Astrocyte of the cerebellum (primary cell): ENCODE measurements around the gene FPR1.
A peak's percentile ranks its signal among the peaks of the same experiment; 100 is the strongest.

ENCODE experiments used
- DNase-seq: peaks from one replicate; pipeline ENCODE4 v3.0.0-alpha.2; 2011; ENCODE audit warnings: low read depth
- H3K4me3 ChIP-seq: 2 replicates; pipeline ENCODE4 v1.5.1; 2011; ENCODE audit warnings: mild to moderate bottlenecking, low read depth, low read length, moderate library complexity
- CTCF ChIP-seq: IDR thresholded peaks from 2 replicates; pipeline ENCODE4 v1.5.1; 2012; ENCODE audit warnings: low read length, low read depth, moderate library complexity, mild to moderate bottlenecking; ENCODE audit errors: missing control alignments
- in situ Hi-C: cut with HindIII; loops from 2 replicates; pipeline ENCODE4 v1.10.0; 2017; ENCODE audit warnings: low sequenced_read_pairs

Gene FPR1

GRCh38 chr19:51751655-51752054 lies at the start of gene FPR1:
Gene FPR1, minus strand, starts transcription at chr19:51751878. Its CDS starts 4,884 bp downstream, at chr19:51746994.
- H3K4me3 ChIP-seq: no peak within 1 kb of the TSS
- no peak for TF ChIP-seq CTCF
- in situ Hi-C loops: no loop called here
- DNase-seq: no peak

- H3K4me3 ChIP-seq: no peak overlapping the region
- no peak for TF ChIP-seq CTCF
- no peak for DNase-seq
- in situ Hi-C loops: no loop called here
These were observed 49.0 kb upstream of the FPR1 start for GRCh38 chr19:51800473-51801244.

- no peak for DNase-seq
- no peak overlapping the region for H3K4me3 ChIP-seq
- TF ChIP-seq CTCF: no peak
- in situ Hi-C loops: no loop called here
These were observed 48.2 kb upstream of the FPR1 start for GRCh38 chr19:51799774-51800472.

GRCh38 chr19:51799034-51799773 lies 47.5 kb upstream of the FPR1 start:
- TF ChIP-seq CTCF: no peak
- in situ Hi-C loops: no loop called here
- peak; percentile 92 for DNase-seq
- H3K4me3 ChIP-seq: no peak overlapping the region

GRCh38 chr19:51798062-51798461 lies 46.4 kb upstream of the FPR1 start:
- in situ Hi-C loops: no loop called here
- TF ChIP-seq CTCF: no peak
- DNase-seq: no peak
- no peak overlapping the region for H3K4me3 ChIP-seq

GRCh38 chr19:51797480-51797879 lies 45.8 kb upstream of the FPR1 start:
- no peak for DNase-seq
- in situ Hi-C loops: no loop called here
- TF ChIP-seq CTCF: no peak
- H3K4me3 ChIP-seq: no peak overlapping the region
